H1 (cell line): ENCODE measurements around the gene SDSL.

Source experiments
- CTCF ChIP-seq, 3 experiments: IDR thresholded peaks; 1 replicate in 2 of 3; 2 replicates in 1 of 3; pipeline versions ENCODE4 v1.5.1 to v1.6.1; 2011; ENCODE audit warnings: low read length in 3 of 3, mild to moderate bottlenecking in 3 of 3, inconsistent platforms in 2 of 3, low read depth in 1 of 3, moderate library complexity in 1 of 3; ENCODE audit not compliant: insufficient read depth in 1 of 3; ENCODE audit errors: control extremely low read depth in 1 of 3
- EZH2 ChIP-seq: fragments of 200-600 bp; sonication (generic); IDR thresholded peaks from 2 replicates; pipeline ENCODE4 v1.7.1; 2012; ENCODE audit warnings: low read depth, mild to moderate bottlenecking, moderate library complexity, low read length, inconsistent platforms; ENCODE audit not compliant: severe bottlenecking
- RAD21 ChIP-seq, 2 experiments: IDR thresholded peaks in 1 of 2; conservative IDR thresholded peaks in 1 of 2; 2 replicates each; pipeline ENCODE4 v1.6.1; 2011; ENCODE audit warnings: low read depth in 2 of 2, low read length in 2 of 2, improper control_type of control experiment in 1 of 2, inconsistent platforms in 1 of 2, mild to moderate bottlenecking in 1 of 2, moderate library complexity in 1 of 2
- TAF1 ChIP-seq: IDR thresholded peaks from 2 replicates; pipeline ENCODE4 v1.6.1; 2011; ENCODE audit warnings: mild to moderate bottlenecking, low read depth, low read length
- TCF12 ChIP-seq: IDR thresholded peaks from 2 replicates; pipeline ENCODE4 v1.6.1; 2011; ENCODE audit warnings: low read depth, mild to moderate bottlenecking, low read length

DNA sequence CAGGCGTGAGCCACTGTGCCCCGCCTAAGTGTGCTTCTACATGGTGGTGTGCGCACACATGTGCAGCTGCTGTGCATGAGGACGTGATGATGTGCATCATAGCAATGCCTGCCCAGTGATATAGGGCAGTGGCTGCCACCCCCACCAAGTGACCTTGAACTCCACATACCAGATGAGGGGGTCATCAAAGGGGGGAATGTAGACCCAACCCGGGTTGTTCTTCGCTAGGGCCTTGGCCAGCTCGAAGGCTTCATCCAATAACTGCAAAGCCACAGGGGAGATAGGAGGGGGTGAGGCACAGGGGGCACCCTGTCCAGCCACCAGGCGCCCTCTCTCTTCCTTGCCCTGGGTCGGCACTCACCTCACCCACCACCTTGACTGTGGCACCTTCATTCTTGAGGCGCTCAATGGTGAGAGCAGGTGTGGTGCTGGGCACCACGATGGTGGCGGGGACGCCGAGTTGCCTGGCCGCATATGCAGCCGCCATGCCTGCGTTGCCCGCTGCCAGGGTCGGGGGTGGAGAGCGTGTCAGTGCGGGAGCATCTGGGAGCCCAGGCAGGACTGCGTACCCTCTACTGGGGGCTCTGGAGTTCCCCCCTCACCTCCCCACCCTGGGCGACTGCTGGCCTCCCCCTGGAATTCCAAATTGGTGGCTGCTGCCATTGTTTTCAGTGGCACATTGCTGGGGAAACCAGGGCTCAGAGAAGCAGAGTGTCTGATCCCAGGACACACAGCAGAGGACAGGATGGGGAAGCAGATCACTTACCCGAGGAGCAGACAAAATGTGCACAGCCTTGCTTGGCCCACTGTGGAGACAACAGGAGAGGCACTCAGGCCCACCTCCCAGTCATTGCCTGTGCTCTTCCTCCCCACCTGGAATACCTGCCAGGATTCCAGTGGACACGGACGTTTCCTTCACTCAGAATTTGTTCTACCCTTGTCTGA, 23.6 kb upstream of the SDSL start:
- TF ChIP-seq TCF12 (no peak), CTCF (IDR thresholded peaks at IDR 0.05; ENCODE audit: control extremely low read depth in 1 of 3, insufficient read depth in 1 of 3, low read depth in 1 of 3, low read length in 3 of 3) (no peak), RAD21 (IDR thresholded peaks at IDR 0.05 in 1 of 2, conservative IDR thresholded peaks at IDR 0.05 in 1 of 2; ENCODE audit: low read depth in 2 of 2, low read length in 2 of 2) (no peak), TAF1 (no peak), EZH2 (no peak)
